Posterior cingulate gyrus (tissue), 11 donors: ENCODE results near the gene RTP4.
"Not testable (repeated sequence)": the region's sequence is repeated elsewhere in the genome, so short reads cannot be mapped to it uniquely, and the experiment has no call there.

Experiments
- DNase-seq, 10 donors: peaks; one replicate each; pipeline versions ENCODE4 v3.0.0 to v3.0.0-alpha.2; 2020 to 2021; ENCODE audit warnings: mixed read lengths in 3 of 10
- intact Hi-C: fragments of 100-400 bp; cut with DNase I; formaldehyde crosslinking; loops from one replicate; pipeline ENCODE4 v1.15.1; 2023

Gene RTP4

DNA sequence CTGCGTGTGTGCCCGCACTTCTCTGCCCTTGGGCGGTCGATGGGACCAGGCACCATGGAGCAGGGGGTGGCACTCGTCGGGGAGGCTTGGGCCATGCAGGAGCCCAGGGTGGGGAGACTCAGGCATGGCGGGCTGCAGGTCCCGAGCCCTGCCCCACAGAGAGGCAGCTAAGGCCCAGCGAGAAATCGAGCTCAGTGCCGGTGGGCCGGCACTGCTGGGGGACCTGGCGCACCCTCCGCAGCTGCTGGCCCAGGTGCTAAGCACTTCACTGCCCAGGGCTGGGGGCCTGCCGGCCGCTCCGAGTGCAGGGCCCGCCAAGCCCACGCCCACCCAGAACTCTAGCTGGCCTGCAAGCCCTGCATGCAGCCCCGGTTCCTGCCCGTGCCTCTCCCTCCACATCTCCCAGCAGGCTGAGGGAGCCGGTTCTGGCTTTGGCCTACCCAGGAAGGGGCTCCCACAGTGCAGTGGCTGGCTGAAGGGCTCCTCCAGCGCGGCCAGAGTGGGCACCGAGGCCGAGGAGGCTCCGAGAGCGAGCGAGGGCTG, 553 bp upstream of the RTP4 start:
- intact Hi-C loops: no loop called here
- peak in 7 of 10 donors; percentile 11 to 86 (median 45) for DNase-seq

DNA sequence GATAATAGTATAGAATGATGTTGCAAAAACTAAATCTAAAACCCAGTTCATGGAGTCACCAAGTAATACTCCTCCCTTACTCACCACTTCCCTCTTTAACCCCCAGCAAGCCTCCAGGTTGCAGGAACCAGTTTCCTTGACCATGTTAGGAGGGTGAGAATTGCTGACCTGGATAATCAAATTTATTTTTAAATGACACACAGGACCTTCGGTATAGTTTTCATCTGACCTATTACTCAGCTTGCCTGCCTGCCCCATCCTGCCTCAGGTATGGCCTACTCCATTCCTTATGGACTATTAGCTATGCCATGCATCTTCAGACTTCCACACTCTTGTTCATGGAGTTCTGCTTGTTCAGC, 883 bp downstream of the RTP4 start:
- intact Hi-C loops: no loop called here
- DNase-seq: no peak

DNA sequence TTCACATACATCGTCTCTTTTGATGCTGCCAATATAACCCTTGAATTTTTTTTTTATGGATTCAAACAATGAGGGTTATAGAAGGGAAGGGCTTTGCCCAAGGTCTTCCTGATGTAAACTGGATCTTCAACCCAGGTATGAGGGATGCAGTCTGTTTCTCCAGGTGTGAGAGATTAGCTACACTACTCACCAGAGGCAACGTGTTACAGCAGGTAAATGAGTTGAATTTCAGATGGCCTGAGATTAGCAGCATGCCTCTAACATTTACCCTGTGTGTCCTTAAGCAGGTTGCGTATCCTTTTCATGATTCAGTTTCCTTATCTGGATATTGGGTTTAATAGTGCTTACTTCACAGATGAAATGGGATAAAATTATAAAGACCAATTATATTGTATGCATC, 1.9 kb downstream of the RTP4 start:
- intact Hi-C loops: no loop called here
- DNase-seq: no peak

DNA sequence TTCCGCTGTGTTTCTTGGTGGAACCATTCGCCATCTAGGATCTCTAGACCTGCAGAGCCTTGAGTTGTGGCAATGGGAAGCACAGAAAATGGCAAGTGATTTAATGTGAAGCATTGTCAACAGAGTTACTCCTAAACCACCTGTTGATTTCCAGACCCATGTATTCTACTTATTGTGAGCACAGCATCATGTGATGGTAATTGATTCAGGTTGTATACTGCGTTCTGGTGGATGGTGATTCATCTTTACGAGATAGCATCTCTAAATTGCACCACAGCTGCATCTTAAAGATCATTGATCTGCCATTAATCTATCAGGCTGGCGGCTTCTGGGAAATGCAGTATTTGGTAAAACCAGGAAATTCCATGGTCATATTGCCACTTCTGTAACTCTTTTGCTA, 7.4 kb downstream of the RTP4 start:
- intact Hi-C loops: no loop called here
- DNase-seq: no peak

DNA sequence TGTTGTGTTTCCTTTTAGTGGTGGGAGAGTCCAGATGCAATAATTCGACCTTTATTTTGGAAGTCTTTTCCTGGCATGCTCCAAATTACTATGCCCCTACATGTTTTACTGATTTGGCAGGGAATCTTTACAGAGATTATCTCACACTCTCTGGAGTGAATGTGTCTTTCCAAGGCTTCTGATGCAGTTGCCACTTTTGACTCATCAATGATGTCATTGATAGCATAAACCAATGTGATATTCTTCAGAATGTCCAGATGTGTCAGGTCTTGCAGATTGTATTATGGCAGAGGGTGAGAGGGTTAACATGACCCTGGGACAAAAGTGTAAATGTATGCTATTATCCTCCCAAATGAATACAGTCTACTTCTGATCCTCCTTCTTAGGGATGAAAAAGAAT, 9.7 kb downstream of the RTP4 start:
- intact Hi-C loops: no loop called here
- no peak for DNase-seq

DNA sequence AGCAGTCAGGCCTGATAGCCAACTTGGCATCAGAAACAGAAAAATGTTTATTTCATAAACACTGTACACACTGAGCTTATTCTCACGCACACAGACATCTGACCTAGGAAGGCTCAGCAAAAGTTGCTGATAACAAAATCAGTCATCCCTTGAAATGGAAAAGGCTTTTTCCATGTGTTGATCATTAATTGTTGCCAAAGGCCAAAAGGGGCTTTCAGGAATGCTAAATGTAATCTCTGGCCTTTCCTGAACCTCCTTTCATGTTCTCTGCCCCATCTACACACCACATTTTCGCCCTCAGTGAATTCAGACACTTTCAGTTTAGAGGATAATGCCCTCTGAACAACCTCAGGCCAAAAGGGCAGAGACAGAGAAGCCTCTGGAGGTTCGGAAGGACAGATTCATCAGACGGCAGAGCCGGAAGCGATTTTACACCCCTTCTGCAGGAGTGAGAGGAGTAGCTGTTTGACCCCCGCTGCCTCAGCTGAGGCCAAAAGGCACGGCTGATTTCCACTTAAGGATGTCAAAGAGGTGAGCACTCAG, 14.5 kb downstream of the RTP4 start:
- intact Hi-C loops: no loop called here
- no peak for DNase-seq

DNA sequence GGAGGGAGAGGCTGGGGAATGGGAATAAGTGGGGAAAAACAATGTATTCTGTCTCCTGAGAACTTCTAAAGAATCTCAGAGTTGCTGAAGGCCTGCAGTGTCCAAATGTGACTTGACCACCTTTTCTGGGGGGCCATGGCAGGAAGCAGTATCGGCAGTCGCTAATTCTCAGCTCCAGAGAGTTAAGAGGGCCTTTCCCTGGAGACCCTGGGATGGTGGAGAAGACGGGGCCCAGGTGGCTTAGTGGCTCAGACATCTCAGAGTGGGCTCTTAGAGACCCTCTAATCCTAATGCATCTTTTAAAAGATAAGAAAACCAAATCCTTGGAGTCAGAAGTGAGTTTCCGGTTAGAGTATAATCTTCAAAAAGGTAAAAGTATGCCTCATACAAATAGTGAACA, 15.1 kb downstream of the RTP4 start:
- intact Hi-C loops: no loop called here
- DNase-seq: no peak

DNA sequence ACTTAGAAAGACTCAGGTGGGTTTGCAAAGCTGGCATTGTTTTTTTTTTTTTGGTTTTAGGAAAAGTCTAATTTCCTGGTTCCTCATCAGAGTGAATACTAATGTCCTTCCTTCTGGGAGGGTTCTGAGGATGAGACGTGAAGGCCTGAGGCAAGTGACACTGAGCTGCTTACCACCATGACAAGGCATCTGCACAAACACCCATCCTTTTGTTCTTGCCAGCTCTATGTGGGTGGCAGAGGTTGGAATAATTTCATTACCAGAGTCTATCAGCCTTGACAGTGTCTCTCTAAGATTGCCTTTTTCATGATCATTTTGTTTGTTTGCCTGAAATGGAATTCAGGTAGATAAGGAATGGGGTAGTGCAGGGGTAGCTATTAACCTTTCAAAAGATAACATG, 17.1 kb downstream of the RTP4 start:
- intact Hi-C loops: no loop called here
- no peak for DNase-seq

DNA sequence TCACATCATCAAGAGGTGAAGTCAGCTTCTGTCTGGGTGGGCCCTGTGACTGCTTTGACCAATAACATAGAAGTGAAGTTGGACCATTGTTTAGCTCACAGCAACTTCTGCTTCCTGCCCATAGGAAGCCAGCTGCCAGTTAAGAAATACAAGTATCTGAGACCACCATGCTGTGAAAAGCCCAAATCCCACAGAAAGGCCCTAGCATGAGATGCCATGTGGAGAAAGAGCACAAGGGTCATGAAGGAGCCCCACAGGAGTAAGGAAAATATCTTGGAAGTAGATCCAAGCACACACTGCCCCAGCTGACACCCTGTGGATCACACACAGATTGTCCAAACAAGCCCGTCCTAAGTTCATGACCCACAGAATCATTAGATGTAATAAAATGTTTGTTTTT, 28.5 kb downstream of the RTP4 start:
- no peak for DNase-seq
- intact Hi-C loops: no loop called here

DNA sequence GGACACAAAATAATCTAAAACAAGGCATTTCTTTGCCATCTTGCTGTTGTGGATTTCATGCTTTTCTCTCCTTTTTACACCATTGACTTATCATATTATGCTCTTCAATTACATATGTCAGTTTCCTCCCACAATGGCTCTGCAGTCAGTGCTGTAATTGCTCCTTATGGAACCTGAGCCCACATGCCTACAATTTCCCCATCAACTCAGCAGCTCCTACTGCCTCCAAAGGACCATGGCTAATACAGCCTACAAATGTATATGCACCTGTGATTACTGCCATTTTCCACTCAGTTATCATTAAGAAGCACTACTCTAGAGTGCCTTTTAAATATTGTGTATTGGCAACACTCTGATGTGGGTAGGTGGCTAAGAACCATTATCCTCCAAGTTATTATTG, 30.8 kb downstream of the RTP4 start:
- DNase-seq: no peak
- intact Hi-C loops: no loop called here

DNA sequence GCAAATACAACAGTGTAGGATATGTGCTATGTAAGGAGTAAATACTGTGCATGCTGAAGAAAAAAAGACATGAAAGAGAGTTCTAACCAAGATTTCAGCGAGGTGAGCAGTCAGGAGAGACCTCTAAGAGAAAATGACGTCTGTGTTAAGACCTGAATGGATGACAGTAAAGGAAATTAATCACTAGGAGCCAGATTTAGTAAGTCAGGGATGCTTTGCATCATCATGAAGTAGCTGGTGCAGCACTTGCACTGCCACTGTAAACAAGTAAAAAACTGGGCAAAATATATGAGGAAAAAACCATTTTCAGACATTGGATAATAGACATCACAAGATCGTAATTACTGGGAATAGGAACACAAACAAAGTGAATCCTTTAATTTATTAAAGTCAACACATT, 32.6 kb downstream of the RTP4 start:
- intact Hi-C loops: no loop called here
- DNase-seq: no peak

DNA sequence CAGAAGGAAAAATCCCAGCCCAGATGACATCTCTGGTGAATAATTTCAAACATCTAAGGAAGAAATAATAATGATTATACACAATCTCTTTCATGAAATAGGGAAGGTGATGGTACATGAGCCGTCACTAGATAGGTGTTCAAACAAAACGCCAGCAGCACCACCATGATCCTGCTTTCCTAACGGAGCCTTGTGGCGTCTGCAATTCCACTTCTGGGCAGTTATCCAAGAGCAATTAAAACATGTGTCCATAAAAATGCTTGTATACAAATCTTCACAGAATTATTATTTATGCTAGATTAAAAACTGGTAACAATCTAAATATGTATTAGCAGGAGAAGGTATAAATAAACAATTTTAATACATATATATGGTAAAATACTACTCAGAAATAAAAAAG, 33.7 kb downstream of the RTP4 start:
- intact Hi-C loops: no loop called here
- no peak for DNase-seq

DNA sequence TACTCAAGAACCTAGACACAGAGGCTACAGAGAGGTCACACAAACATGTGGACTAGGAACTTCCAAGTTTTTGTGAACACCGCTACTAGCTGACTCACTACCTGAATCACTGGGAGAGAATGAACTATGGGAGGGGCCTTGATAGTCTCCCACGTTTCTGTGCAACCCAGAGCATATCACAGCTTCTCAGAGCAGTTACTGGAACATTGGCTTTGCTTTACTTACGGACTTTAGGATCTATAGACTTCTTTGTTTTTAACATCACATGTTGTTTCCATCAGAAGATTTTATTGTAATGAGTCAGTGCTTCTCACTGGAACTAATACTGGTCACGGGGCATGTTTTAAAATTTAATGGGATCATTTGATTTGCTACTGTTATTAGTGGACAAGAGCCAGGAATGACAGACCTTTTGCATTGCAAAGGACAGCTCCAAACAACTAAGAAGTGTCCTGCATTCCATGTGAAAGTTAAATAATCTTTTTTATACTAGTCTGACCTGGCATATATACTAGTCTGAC, 35.6 kb downstream of the RTP4 start:
- DNase-seq: no peak
- intact Hi-C loops: no loop called here

DNA sequence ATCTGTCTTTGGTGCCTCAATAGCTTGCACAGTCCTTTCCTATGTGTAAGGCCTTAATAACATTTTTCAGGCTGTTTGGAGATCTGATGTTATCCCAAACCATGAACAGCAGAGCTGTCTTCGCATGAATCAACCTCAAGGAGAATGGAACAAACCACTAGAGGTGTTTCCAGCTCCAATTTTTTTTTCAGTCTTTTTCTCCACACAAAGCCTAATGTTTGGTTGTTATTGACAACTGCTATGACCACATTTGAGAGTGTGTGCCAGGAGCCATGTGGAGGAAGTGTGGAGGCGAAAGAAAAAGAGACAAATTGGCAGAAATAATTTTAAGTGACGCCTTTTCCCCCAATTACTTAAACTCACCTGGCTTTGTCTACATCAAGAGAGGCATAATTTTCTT, 38.7 kb downstream of the RTP4 start:
- DNase-seq: no peak
- intact Hi-C loops: no loop called here

DNA sequence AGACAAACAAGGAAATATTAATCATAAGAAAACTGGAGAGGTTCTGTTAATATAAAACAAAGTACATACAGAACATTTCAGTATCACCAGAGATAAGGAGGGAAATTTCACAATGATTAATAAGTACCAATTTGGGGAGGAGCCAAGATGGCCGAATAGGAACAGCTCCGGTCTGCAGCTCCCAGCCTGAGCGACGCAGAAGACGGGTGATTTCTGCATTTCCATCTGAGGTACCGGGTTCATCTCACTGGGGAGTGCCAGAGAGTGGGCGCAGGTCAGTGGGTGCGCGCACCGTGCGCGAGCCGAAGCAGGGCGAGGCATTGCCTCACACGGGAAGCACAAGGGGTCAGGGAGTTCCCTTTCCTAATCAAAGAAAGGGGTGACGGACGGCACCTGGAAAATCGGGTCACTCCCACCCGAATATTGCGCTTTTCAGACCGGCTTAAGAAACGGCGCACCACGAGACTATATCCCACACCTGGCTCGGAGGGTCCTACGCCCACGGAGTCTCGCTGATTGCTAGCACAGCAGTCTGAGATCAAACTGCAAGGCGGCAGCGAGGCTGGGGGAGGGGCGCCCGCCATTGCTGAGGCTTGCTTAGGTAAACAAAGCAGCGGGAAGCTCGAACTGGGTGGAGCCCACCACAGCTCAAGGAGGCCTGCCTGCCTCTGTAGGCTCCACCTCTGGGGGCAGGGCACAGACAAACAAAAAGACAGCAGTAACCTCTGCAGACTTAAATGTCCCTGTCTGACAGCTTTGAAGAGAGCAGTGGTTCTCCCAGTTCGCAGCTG, 44.0 kb downstream of the RTP4 start:
- intact Hi-C loops, DNase-seq: not testable (repeated sequence)
